ENCODE data around the gene KAT14. TPM values are rescaled to one million over a fixed set of nuclear protein-coding genes. Genes with fewer than 3 reads are reported as not detected.
"Not testable (repeated sequence)": the region's sequence is repeated elsewhere in the genome, so short reads cannot be mapped to it uniquely, and the experiment has no call there.

The KAT14 gene
- total RNA-seq, 2 donors from 2014 or later = 13.1 to 13.4 TPM

DNA sequence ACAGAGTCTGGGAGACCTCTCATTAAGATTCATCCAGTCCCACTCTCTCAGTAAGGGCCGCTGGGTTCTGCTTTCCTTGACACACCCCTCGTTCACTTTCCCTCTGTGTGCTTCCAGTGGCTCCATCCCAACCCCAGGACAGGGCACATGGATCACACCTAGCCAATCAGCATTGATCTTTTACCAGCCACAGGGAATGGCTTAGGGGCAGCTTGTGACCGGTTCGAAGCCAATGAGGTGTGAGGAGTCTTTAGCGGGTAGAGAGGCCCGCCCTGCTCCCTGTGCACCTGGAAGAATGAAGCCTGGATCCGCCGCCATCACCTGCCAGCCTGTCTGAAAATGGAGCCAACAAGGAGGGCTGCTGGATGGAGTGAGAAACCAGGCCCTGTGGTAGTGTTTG, 44.8 kb upstream of the KAT14 start:
- intact Hi-C loops (cut with DNase I) = no loop called here
- no peaks in the 10 kb centered on the region for H3K27me3 ChIP-seq
- H3K9me3 ChIP-seq = no peaks in the 10 kb centered on the region
- H3K27ac ChIP-seq = no peak overlapping the region
- H3K36me3 ChIP-seq = no peaks in the 10 kb centered on the region
- no peak overlapping the region for H3K9ac ChIP-seq (ENCODE audit: low read depth in 2 of 2, low read length in 2 of 2)
- DNase-seq = no peak
- TF ChIP-seq, protein P1, sequence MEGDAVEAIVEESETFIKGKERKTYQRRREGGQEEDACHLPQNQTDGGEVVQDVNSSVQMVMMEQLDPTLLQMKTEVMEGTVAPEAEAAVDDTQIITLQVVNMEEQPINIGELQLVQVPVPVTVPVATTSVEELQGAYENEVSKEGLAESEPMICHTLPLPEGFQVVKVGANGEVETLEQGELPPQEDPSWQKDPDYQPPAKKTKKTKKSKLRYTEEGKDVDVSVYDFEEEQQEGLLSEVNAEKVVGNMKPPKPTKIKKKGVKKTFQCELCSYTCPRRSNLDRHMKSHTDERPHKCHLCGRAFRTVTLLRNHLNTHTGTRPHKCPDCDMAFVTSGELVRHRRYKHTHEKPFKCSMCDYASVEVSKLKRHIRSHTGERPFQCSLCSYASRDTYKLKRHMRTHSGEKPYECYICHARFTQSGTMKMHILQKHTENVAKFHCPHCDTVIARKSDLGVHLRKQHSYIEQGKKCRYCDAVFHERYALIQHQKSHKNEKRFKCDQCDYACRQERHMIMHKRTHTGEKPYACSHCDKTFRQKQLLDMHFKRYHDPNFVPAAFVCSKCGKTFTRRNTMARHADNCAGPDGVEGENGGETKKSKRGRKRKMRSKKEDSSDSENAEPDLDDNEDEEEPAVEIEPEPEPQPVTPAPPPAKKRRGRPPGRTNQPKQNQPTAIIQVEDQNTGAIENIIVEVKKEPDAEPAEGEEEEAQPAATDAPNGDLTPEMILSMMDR (IDR thresholded peaks at IDR 0.05) = no peak
- no peaks in the 10 kb centered on the region for H3K4me1 ChIP-seq
- H3K4me3 ChIP-seq = no peak overlapping the region

DNA sequence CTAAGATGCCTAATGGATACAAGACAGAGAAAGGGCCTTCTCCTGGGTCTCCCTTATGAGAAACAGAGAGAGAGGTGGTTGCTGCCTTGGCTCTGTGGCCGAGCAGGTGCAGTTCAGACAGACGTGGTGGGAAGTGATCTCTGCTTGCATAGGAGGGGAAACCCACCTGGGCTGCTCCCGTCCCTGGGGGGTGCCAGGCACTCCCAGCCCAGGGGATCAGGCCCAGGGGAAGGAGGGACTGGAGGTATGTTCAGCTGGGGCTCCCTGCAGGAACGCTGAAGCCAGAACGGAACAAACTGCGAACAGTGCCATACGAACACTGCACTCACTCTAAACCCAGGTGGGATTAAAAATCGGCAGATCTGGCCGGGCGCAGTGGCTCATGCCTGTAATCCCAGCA, 44.3 kb upstream of the KAT14 start:
- TF ChIP-seq, protein P1 (IDR thresholded peaks at IDR 0.05) = no peak
- H3K36me3 ChIP-seq = no peaks in the 10 kb centered on the region
- no peak overlapping the region for H3K9ac ChIP-seq (ENCODE audit: low read depth in 2 of 2, low read length in 2 of 2)
- intact Hi-C loops (cut with DNase I) = no loop called here
- DNase-seq = no peak
- no peak overlapping the region for H3K27ac ChIP-seq
- no peaks in the 10 kb centered on the region for H3K9me3 ChIP-seq
- H3K4me1 ChIP-seq = no peaks in the 10 kb centered on the region
- no peak overlapping the region for H3K4me3 ChIP-seq
- H3K27me3 ChIP-seq = no peaks in the 10 kb centered on the region

DNA sequence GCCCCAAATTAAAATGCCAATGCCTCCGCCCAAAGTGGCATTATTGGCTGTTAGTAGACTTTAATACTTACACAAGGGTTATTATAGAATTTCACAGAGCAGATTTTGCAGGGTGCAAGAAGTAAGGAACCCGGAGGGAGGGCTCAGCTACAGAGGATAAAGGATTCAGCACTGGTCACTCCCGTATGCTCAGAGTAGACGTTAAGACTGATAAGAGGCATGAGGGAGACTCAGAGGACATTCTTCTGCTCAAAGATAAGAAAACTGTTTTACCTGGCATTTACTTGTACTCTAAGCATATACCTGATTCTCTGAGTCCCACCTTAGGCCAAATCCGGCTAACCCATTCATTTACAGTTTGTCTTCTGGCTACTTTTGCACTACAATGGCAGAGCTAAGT, 43.5 kb upstream of the KAT14 start:
- no peaks in the 10 kb centered on the region for H3K36me3 ChIP-seq
- TF ChIP-seq, protein P1 (IDR thresholded peaks at IDR 0.05) = no peak
- no peak overlapping the region for H3K9ac ChIP-seq (ENCODE audit: low read depth in 2 of 2, low read length in 2 of 2)
- no peak overlapping the region for H3K27ac ChIP-seq
- no peaks in the 10 kb centered on the region for H3K4me1 ChIP-seq
- intact Hi-C loops (cut with DNase I) = no loop called here
- no peak overlapping the region for H3K4me3 ChIP-seq
- H3K27me3 ChIP-seq = no peaks in the 10 kb centered on the region
- DNase-seq = no peak
- H3K9me3 ChIP-seq = no peaks in the 10 kb centered on the region

DNA sequence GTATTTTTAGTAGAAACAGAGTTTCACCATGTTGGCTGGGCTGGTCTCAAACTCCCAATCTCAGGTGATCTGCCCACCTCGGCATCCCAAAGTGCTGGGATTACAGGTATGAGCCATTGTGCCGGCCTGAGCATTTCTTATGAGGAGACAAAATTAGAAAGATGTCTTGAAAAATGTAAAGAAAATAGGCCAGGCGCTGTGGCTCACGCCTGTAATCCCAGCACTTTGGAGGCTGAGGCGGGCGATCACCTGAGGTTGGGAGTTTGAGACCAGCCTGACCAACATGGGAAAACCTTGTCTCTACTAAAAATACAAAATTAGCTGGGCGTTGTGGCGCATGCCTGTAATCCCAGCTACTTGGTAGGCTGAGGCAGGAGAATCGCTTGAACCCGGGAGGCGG, 37.1 kb upstream of the KAT14 start:
- intact Hi-C loops (cut with DNase I); H3K4me3 ChIP-seq; H3K27me3 ChIP-seq; H3K9ac ChIP-seq (ENCODE audit: low read depth in 2 of 2, low read length in 2 of 2); H3K9me3 ChIP-seq; H3K36me3 ChIP-seq; H3K27ac ChIP-seq; H3K4me1 ChIP-seq; DNase-seq: not testable (repeated sequence)

DNA sequence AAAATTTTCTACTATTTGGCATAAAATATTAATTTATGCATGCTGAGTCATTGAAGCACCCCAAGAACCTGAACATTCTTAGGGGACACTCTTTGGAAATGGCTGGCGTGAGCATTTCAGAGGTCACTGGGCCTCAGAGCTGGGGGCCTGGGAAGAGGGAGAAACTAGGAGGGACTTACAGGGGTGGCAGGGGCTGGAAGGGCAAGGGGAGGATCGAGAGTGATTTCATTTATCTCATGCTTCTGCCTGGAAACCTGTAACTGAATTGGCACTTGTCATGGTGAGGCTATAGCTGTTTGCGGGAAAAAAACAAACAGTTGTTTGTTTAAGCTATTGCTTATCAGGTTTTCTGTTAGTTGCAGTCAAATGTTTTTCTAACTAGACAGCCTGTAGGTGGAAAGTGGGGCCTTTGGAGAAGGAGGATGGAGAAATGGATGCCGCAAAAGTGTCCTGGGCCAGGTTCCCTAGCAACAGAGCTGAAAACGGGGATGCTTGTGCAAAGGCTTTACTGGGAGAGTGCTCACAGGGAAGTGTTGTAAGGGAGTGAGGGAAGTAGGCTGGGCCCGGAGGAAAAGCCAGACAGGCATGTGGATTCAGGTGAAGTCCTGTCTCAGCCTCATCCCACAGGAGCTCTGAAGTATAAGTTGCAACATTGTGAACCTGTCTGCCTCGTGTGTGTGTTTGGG, 36.4 kb upstream of the KAT14 start:
- Histone ChIP-seq H3K27ac (no peak overlapping the region), H3K36me3 (no peaks in the 10 kb centered on the region), H3K4me3 (no peak overlapping the region), H3K27me3 (no peaks in the 10 kb centered on the region), H3K9me3 (no peaks in the 10 kb centered on the region), H3K4me1 (no peaks in the 10 kb centered on the region), H3K9ac (ENCODE audit: low read depth in 2 of 2, low read length in 2 of 2) (no peak overlapping the region)
- intact Hi-C loops (cut with DNase I) = no loop called here
- TF ChIP-seq, protein P1 (IDR thresholded peaks at IDR 0.05) = no peak
- DNase-seq = no peak

DNA sequence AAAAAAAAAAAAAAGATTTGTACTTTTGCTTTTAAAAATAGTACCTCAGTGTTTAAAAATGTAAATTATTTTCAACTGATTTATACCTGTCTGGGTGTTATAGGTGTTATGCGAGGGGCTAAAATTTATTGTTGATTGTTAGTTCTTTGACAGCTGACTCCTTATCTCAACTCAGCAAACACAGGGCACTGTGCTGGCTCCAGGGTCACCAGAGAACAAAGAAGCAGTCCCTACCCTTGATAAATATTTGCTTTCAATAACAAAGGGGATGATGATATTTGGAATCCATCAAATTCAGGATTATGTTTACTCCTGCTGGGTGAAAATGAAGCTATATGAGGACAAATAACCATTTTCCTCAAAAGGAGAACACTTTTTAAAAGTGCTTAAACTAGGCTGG, 34.2 kb upstream of the KAT14 start:
- H3K4me1 ChIP-seq = no peaks in the 10 kb centered on the region
- no peak overlapping the region for H3K27ac ChIP-seq
- TF ChIP-seq, protein P1 (IDR thresholded peaks at IDR 0.05) = no peak
- no peak overlapping the region for H3K9ac ChIP-seq (ENCODE audit: low read depth in 2 of 2, low read length in 2 of 2)
- H3K9me3 ChIP-seq = no peaks in the 10 kb centered on the region
- H3K36me3 ChIP-seq = no peaks in the 10 kb centered on the region
- intact Hi-C loops (cut with DNase I) = no loop called here
- H3K4me3 ChIP-seq = no peak overlapping the region
- DNase-seq = no peak
- H3K27me3 ChIP-seq = no peaks in the 10 kb centered on the region

Data from colonic mucosa (tissue), 4 donors.